ENCODE results near the gene MED9.

MED9 gene

GRCh38 chr17:17516941-17517720, 40.3 kb downstream of the MED9 start:
- DNase-seq (ENCODE audit: low spot score): no peak

- DNase-seq (ENCODE audit: low spot score): no peak
Measured at GRCh38 chr17:17518014-17518413, 41.2 kb downstream of the MED9 start.

GRCh38 chr17:17518951-17519350, 42.2 kb downstream of the MED9 start:
- DNase-seq (ENCODE audit: low spot score): no peak

- no peak for DNase-seq (ENCODE audit: low spot score)
Measured at GRCh38 chr17:17519886-17520285, 43.1 kb downstream of the MED9 start.

GRCh38 chr17:17520599-17521232, 43.9 kb downstream of the MED9 start:
- no peak for DNase-seq (ENCODE audit: low spot score)

GRCh38 chr17:17523001-17523730, 46.4 kb downstream of the MED9 start:
- DNase-seq (ENCODE audit: low spot score): no peak

- no peak for DNase-seq (ENCODE audit: low spot score)
Measured at GRCh38 chr17:17523731-17524490, 47.1 kb downstream of the MED9 start.

GRCh38 chr17:17525311-17525710, 48.5 kb downstream of the MED9 start:
- no peak for DNase-seq (ENCODE audit: low spot score)

GRCh38 chr17:17525956-17526355, 49.2 kb downstream of the MED9 start:
- no peak for DNase-seq (ENCODE audit: low spot score)

GRCh38 chr17:17526369-17526768, 49.6 kb downstream of the MED9 start:
- no peak for DNase-seq (ENCODE audit: low spot score)

GRCh38 chr17:17527534-17527933, 50.7 kb downstream of the MED9 start:
- no peak for DNase-seq (ENCODE audit: low spot score)

- no peak for DNase-seq (ENCODE audit: low spot score)
Measured at GRCh38 chr17:17527956-17528500, 51.2 kb downstream of the MED9 start.

GRCh38 chr17:17528696-17529652, 52.2 kb downstream of the MED9 start:
- no peak for DNase-seq (ENCODE audit: low spot score)

GRCh38 chr17:17531156-17531555, 54.4 kb downstream of the MED9 start:
- no peak for DNase-seq (ENCODE audit: low spot score)

GRCh38 chr17:17532991-17533390, 56.2 kb downstream of the MED9 start:
- DNase-seq (ENCODE audit: low spot score): no peak

GRCh38 chr17:17533901-17534441, 57.2 kb downstream of the MED9 start:
- no peak for DNase-seq (ENCODE audit: low spot score)

- no peak for DNase-seq (ENCODE audit: low spot score)
Measured at GRCh38 chr17:17535957-17536356, 59.2 kb downstream of the MED9 start.

GRCh38 chr17:17536702-17537101, 59.9 kb downstream of the MED9 start:
- no peak for DNase-seq (ENCODE audit: low spot score)

- no peak for DNase-seq (ENCODE audit: low spot score)
Measured at GRCh38 chr17:17537311-17538099, 60.7 kb downstream of the MED9 start.

Measured in COLO829 (cell line).